C4-2B (cell line): ENCODE results near the gene NT5C3A.
"Not testable (repeated sequence)": the region's sequence is repeated elsewhere in the genome, so short reads cannot be mapped to it uniquely, and the experiment has no call there.

Experiments used
- CTCF ChIP-seq: fragments of 450-650 bp; conservative IDR thresholded peaks from 2 replicates; pipeline ENCODE4 v1.5.1; 2017; ENCODE audit warnings: mild to moderate bottlenecking
- ZFX ChIP-seq: fragments of 450-650 bp; IDR thresholded peaks from 2 replicates; pipeline ENCODE4 v1.6.1; 2017

- not testable (repeated sequence) for TF ChIP-seq CTCF, ZFX
These were observed 64.0 kb downstream of the NT5C3A start for GRCh38 chr7:32998361-32999171.
